ENCODE measurements around the gene PAFAH1B2. TPM values are rescaled to one million over a fixed set of nuclear protein-coding genes. Genes with fewer than 3 reads are reported as not detected.

The PAFAH1B2 gene
- total RNA-seq, 3 donors from 2014 or later (not counting 1 experiment from before 2014, with no cell fraction given) = 46.1 to 71.0 (median 58.8) TPM

DNA sequence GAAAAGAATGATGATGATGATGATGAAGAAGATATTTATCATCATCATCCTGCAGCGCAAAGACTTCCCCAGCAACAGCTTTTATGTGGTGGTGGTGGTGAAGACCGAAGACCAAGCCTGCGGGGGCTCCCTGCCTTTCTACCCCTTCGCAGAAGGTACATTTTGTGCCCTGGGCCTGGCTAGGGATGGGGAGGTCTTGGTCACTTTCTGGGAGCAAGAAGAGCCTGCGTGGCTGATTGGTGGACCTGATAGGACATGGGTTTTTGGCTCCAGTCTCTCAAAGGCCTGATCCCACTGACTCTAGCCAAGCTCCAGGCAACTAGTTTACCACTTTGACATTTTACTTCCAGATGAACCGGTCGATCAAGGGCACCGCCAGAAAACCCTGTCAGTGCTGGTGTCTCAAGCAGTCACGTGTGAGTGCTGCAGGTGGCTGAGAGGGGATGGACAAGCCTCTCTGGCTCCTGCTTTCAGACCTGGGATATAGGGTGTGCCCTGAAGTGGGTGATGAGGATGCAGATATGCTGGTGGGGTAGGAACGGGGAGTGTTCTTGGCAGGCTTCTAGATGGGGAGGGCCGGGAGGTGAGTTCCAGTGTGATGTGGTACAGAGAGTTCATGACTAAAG, 39.8 kb downstream of the PAFAH1B2 start:
- Histone ChIP-seq H3K4me1 (ENCODE audit: control insufficient read depth, insufficient read depth, low read length) (peaks cover 62% of the 10 kb centered on the region), H3K27me3 (ENCODE audit: control insufficient read depth, insufficient read depth, low read length) (no peaks in the 10 kb centered on the region), H3K4me3 (ENCODE audit: low read length) (no peak overlapping the region), H3K27ac (ENCODE audit: low read length) (no peak overlapping the region), H3K9me3 (ENCODE audit: control insufficient read depth, insufficient read depth, low read length) (no peaks in the 10 kb centered on the region), H3K36me3 (ENCODE audit: control insufficient read depth, insufficient read depth, low read length) (peaks cover 10% of the 10 kb centered on the region)
- no peak overlapping the region for H3K4me3 Mint-ChIP-seq
- H3K27me3 Mint-ChIP-seq (ENCODE audit: low read depth in 2 of 2) = no peaks in the 10 kb centered on the region
- H3K36me3 Mint-ChIP-seq = no peaks in the 10 kb centered on the region
- no peak for TF ChIP-seq CTCF (IDR thresholded peaks at IDR 0.05)
- intact Hi-C loops (cut with micrococcal nuclease) = no loop called here
- no peak overlapping the region for H3K27ac Mint-ChIP-seq
- 91% methylated on average over 11 of the region's 11 CpGs for WGBS (ENCODE audit: insufficient coverage)
- H3K9me3 Mint-ChIP-seq = no peaks in the 10 kb centered on the region
- peaks cover 19 to 22% of the 10 kb centered on the region in 2 donors for H3K4me1 Mint-ChIP-seq
- DNase-seq (peak in 1 of 2 donors; percentile 6), ATAC-seq (no peak)

GRCh38 chr11:117185736-117186430, 41.8 kb downstream of the PAFAH1B2 start:
- H3K27me3 ChIP-seq (ENCODE audit: control insufficient read depth, insufficient read depth, low read length) = no peaks in the 10 kb centered on the region
- intact Hi-C loops (cut with micrococcal nuclease) = no loop called here
- H3K27me3 Mint-ChIP-seq (ENCODE audit: low read depth in 2 of 2) = no peaks in the 10 kb centered on the region
- H3K4me3 Mint-ChIP-seq = peak overlapping the region; percentile 37
- ATAC-seq (no peak), DNase-seq (no peak)
- peaks cover 61% of the 10 kb centered on the region for H3K4me1 ChIP-seq (ENCODE audit: control insufficient read depth, insufficient read depth, low read length)
- H3K4me1 Mint-ChIP-seq = peaks cover 4 to 5% of the 10 kb centered on the region in 2 donors
- H3K27ac Mint-ChIP-seq = peak overlapping the region in 1 of 2 donors; percentile 37
- no peak for TF ChIP-seq CTCF (IDR thresholded peaks at IDR 0.05)
- H3K4me3 ChIP-seq (ENCODE audit: low read length) = no peak overlapping the region
- WGBS (ENCODE audit: insufficient coverage) = 75% methylated on average over 5 of the region's 5 CpGs
- peak overlapping the region; percentile 71 for H3K27ac ChIP-seq (ENCODE audit: low read length)
- H3K9me3 Mint-ChIP-seq = no peaks in the 10 kb centered on the region
- no peaks in the 10 kb centered on the region for H3K36me3 Mint-ChIP-seq
- peaks cover 21% of the 10 kb centered on the region for H3K36me3 ChIP-seq (ENCODE audit: control insufficient read depth, insufficient read depth, low read length)
- H3K9me3 ChIP-seq (ENCODE audit: control insufficient read depth, insufficient read depth, low read length) = no peaks in the 10 kb centered on the region

DNA sequence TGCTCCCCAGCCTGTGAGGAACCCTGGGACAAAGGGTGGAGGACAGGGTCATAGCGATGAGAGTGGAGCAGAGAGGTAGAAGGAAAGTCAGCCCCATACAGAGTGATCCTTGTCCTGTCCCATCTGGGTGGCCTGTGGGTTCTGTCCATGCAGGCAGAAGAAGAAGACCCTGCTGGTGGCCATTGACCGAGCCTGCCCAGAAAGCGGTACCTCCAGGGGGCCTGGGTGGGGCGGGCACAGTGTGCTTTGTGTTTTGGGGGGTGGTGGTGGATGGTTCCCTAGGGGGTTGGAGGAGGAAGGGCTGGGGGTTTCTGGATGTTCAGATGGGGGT, 42.3 kb downstream of the PAFAH1B2 start:
- peak overlapping the region; percentile 71 for H3K27ac ChIP-seq (ENCODE audit: low read length)
- H3K27ac Mint-ChIP-seq = peak overlapping the region in 1 of 2 donors; percentile 37

More for the DNA sequence above, 42.3 kb downstream of the PAFAH1B2 start:
- DNase-seq (no peak), ATAC-seq (no peak)
- H3K27me3 Mint-ChIP-seq (ENCODE audit: low read depth in 2 of 2) = no peaks in the 10 kb centered on the region
- Histone ChIP-seq H3K4me3 (ENCODE audit: low read length) (no peak overlapping the region), H3K4me1 (ENCODE audit: control insufficient read depth, insufficient read depth, low read length) (peaks cover 56% of the 10 kb centered on the region), H3K36me3 (ENCODE audit: control insufficient read depth, insufficient read depth, low read length) (peaks cover 21% of the 10 kb centered on the region), H3K27me3 (ENCODE audit: control insufficient read depth, insufficient read depth, low read length) (no peaks in the 10 kb centered on the region), H3K9me3 (ENCODE audit: control insufficient read depth, insufficient read depth, low read length) (no peaks in the 10 kb centered on the region)
- no peaks in the 10 kb centered on the region for H3K4me1 Mint-ChIP-seq
- no peaks in the 10 kb centered on the region for H3K9me3 Mint-ChIP-seq
- TF ChIP-seq CTCF (IDR thresholded peaks at IDR 0.05) = no peak
- peak overlapping the region; percentile 21 for H3K4me3 Mint-ChIP-seq
- intact Hi-C loops (cut with micrococcal nuclease) = no loop called here
- WGBS (ENCODE audit: insufficient coverage) = 98% methylated on average over 4 of the region's 4 CpGs
- H3K36me3 Mint-ChIP-seq = no peaks in the 10 kb centered on the region

All from natural killer cell (primary cell).